ENCODE measurements around the gene IFNA4.
"Not testable (repeated sequence)": the region's sequence is repeated elsewhere in the genome, so short reads cannot be mapped to it uniquely, and the experiment has no call there.

IFNA4 gene

GRCh38 chr9:21210311-21210710, 22.9 kb upstream of the IFNA4 start:
- Histone ChIP-seq H3K36me3 (ENCODE audit: insufficient read depth, insufficient read length, low read length) (no peaks in the 10 kb centered on the region), H3K4me3 (ENCODE audit: insufficient read length, low read depth) (no peak overlapping the region), H3K9me3 (ENCODE audit: insufficient read depth, low read length) (no peaks in the 10 kb centered on the region), H3K9ac (ENCODE audit: insufficient read length, low read depth) (no peak overlapping the region), H3K27me3 (ENCODE audit: insufficient read depth, insufficient read length) (no peaks in the 10 kb centered on the region), H3K4me1 (ENCODE audit: insufficient read depth, insufficient read length) (no peaks in the 10 kb centered on the region)
- DNase-seq (ENCODE audit: low read depth, low spot score): no peak
- TF ChIP-seq ZNF274 (IDR thresholded peaks at IDR 0.05; ENCODE audit: low read depth, low read length) (no peak), SUZ12 (IDR thresholded peaks at IDR 0.05; ENCODE audit: extremely low read depth, insufficient read depth, insufficient read length) (no peak), YY1 (IDR thresholded peaks at IDR 0.05; ENCODE audit: insufficient read depth, insufficient read length) (no peak)

- not testable (repeated sequence) for H3K4me1 ChIP-seq (ENCODE audit: insufficient read depth, insufficient read length); H3K9me3 ChIP-seq (ENCODE audit: insufficient read depth, low read length); H3K36me3 ChIP-seq (ENCODE audit: insufficient read depth, insufficient read length, low read length); H3K27me3 ChIP-seq (ENCODE audit: insufficient read depth, insufficient read length); H3K4me3 ChIP-seq (ENCODE audit: insufficient read length, low read depth); DNase-seq (ENCODE audit: low read depth, low spot score); H3K9ac ChIP-seq (ENCODE audit: insufficient read length, low read depth)
These were observed 19.7 kb upstream of the IFNA4 start, which contains the start of gene IFNA10 for GRCh38 chr9:21207043-21207442. Gene IFNA10 (minus strand): TSS chr9:21207143. CDS start chr9:21207097, 46 bp downstream.

- no peak overlapping the region for H3K9ac ChIP-seq (ENCODE audit: insufficient read length, low read depth)
- no peak for TF ChIP-seq SUZ12 (IDR thresholded peaks at IDR 0.05; ENCODE audit: extremely low read depth, insufficient read depth, insufficient read length)
- TF ChIP-seq YY1 (IDR thresholded peaks at IDR 0.05; ENCODE audit: insufficient read depth, insufficient read length): no peak
- TF ChIP-seq ZNF274 (IDR thresholded peaks at IDR 0.05; ENCODE audit: low read depth, low read length): no peak
- DNase-seq (ENCODE audit: low read depth, low spot score): no peak
- H3K4me1 ChIP-seq (ENCODE audit: insufficient read depth, insufficient read length): no peaks in the 10 kb centered on the region
- H3K36me3 ChIP-seq (ENCODE audit: insufficient read depth, insufficient read length, low read length): no peaks in the 10 kb centered on the region
- H3K4me3 ChIP-seq (ENCODE audit: insufficient read length, low read depth): no peak overlapping the region
- H3K27me3 ChIP-seq (ENCODE audit: insufficient read depth, insufficient read length): no peaks in the 10 kb centered on the region
- H3K9me3 ChIP-seq (ENCODE audit: insufficient read depth, low read length): no peaks in the 10 kb centered on the region
These were observed 17.8 kb upstream of the IFNA4 start for GRCh38 chr9:21205204-21205603.

GRCh38 chr9:21202105-21202504, 14.7 kb upstream of the IFNA4 start, which contains the start of gene IFNA7:
Gene IFNA7 (minus strand): TSS chr9:21202205. CDS start chr9:21202165, 40 bp downstream.
- not testable (repeated sequence) for H3K27me3 ChIP-seq (ENCODE audit: insufficient read depth, insufficient read length)

GRCh38 chr9:21194867-21195776, 7.7 kb upstream of the IFNA4 start:
- H3K27me3 ChIP-seq (ENCODE audit: insufficient read depth, insufficient read length); DNase-seq (ENCODE audit: low read depth, low spot score); H3K9ac ChIP-seq (ENCODE audit: insufficient read length, low read depth); H3K9me3 ChIP-seq (ENCODE audit: insufficient read depth, low read length); H3K4me1 ChIP-seq (ENCODE audit: insufficient read depth, insufficient read length); H3K4me3 ChIP-seq (ENCODE audit: insufficient read length, low read depth); H3K36me3 ChIP-seq (ENCODE audit: insufficient read depth, insufficient read length, low read length): not testable (repeated sequence)

More at GRCh38 chr9:21202105-21202504, 14.7 kb upstream of the IFNA4 start, which contains the start of gene IFNA7:
- H3K36me3 ChIP-seq (ENCODE audit: insufficient read depth, insufficient read length, low read length); H3K9ac ChIP-seq (ENCODE audit: insufficient read length, low read depth); H3K4me3 ChIP-seq (ENCODE audit: insufficient read length, low read depth); H3K9me3 ChIP-seq (ENCODE audit: insufficient read depth, low read length); H3K4me1 ChIP-seq (ENCODE audit: insufficient read depth, insufficient read length); DNase-seq (ENCODE audit: low read depth, low spot score): not testable (repeated sequence)

GRCh38 chr9:21182810-21183736, 4.3 kb downstream of the IFNA4 start:
- H3K36me3 ChIP-seq (ENCODE audit: insufficient read depth, insufficient read length, low read length); H3K4me1 ChIP-seq (ENCODE audit: insufficient read depth, insufficient read length); H3K4me3 ChIP-seq (ENCODE audit: insufficient read length, low read depth); H3K27me3 ChIP-seq (ENCODE audit: insufficient read depth, insufficient read length); H3K9me3 ChIP-seq (ENCODE audit: insufficient read depth, low read length); H3K9ac ChIP-seq (ENCODE audit: insufficient read length, low read depth): not testable (repeated sequence)
- DNase-seq (ENCODE audit: low read depth, low spot score): peak; percentile 8

- Histone ChIP-seq H3K9me3 (ENCODE audit: insufficient read depth, low read length) (no peaks in the 10 kb centered on the region), H3K4me1 (ENCODE audit: insufficient read depth, insufficient read length) (no peaks in the 10 kb centered on the region), H3K36me3 (ENCODE audit: insufficient read depth, insufficient read length, low read length) (no peaks in the 10 kb centered on the region), H3K4me3 (ENCODE audit: insufficient read length, low read depth) (no peak overlapping the region), H3K9ac (ENCODE audit: insufficient read length, low read depth) (no peak overlapping the region), H3K27me3 (ENCODE audit: insufficient read depth, insufficient read length) (no peaks in the 10 kb centered on the region)
- no peak for DNase-seq (ENCODE audit: low read depth, low spot score)
- TF ChIP-seq ZNF274 (IDR thresholded peaks at IDR 0.05; ENCODE audit: low read depth, low read length) (no peak), YY1 (IDR thresholded peaks at IDR 0.05; ENCODE audit: insufficient read depth, insufficient read length) (no peak), SUZ12 (IDR thresholded peaks at IDR 0.05; ENCODE audit: extremely low read depth, insufficient read depth, insufficient read length) (no peak)
These were observed 12.7 kb downstream of the IFNA4 start for GRCh38 chr9:21174671-21175070.
